Sciatic nerve (tissue), 2 donors: ENCODE results near the gene LCN15. TPM values are rescaled to one million over a fixed set of nuclear protein-coding genes. Genes with fewer than 3 reads are reported as not detected.
"Not testable (repeated sequence)": the region's sequence is repeated elsewhere in the genome, so short reads cannot be mapped to it uniquely, and the experiment has no call there.

Experiments
- ATAC-seq: fragments of 200-7000 bp; cut with Tn5 transposase; one replicate; pipeline ENCODE4 v1.9.1; 2020; ENCODE audit warnings: mild to moderate bottlenecking, moderate library complexity
- DNase-seq: peaks from one replicate; pipeline ENCODE4 v3.0.0-alpha.2; 2020; ENCODE audit warnings: low spot score
- intact Hi-C: fragments of 100-400 bp; cut with DNase I; formaldehyde crosslinking; loops from one replicate; pipeline ENCODE4 v1.14.2; 2022
- total RNA-seq: library from RNA; stranded (reverse); fragmentation: NEBNext Ultra II Directional; extraction: Animal tissue kit (Norgen Biotek cat#: 25700); gene quantifications from one replicate; pipeline ENCODE4 v1.2.1, GENCODE V29; 2021
- donor health status: DM: no; HTN: no; CAD: no.
- donor health status: DM: no; HTN: no; CAD: no.

The LCN15 gene
- total RNA-seq, 1 donor from 2014 or later: not detected

DNA sequence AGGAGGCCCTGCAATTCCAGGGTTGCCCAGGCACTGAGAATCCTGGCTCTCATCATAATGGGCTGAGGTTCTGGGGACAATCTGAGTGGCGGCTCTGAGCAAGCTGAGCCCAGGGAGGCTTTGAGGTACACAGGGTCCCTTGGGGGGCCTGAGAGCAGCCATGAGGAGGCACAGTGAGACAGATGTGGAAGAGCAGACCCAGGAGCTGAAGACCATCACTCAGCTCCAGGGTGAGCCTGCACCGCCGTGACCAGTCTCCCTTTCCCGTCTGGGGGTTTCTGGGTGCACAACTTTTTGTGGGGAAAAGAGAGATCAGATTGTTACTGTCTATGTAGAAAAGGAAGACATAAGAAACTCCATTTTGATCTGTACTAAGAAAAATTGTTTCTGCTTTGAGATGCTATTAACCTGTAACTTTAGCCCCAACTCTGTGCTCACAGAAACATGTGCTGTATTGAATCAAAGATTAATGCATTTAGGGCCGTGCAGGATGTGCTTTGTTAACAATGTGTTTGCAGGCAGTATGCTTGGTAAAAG is 32.0 kb upstream of the LCN15 start, which contains the start of gene CCDC183:
Gene CCDC183 (plus strand): TSS at position 101 of the 537 bp plus-strand sequence. CDS start 60 bp downstream, at position 161.
- intact Hi-C loops: loop anchor here (5.0 kb wide), 1 partner anchor 236 kb away; the partner anchor contains the start of gene FUT7
- no peak for ATAC-seq
- DNase-seq: no peak

DNA sequence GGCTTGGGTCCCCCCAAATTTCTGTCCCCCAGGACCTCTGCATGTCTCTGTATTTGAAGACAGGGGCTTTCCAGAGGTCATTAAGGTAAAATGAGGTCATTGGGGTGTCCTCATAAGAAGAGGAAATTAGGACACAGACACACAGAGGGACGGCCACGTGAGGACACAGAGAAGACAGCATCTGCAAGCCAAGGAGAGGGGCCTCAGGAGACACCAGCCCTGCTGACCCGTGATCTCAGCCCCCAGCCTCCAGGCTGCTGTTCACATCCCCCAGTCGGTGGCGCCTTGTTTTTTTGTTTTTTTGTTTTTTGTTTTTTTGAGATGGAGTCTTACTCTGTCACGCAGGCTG is 30.7 kb upstream of the LCN15 start:
- DNase-seq (no peak), ATAC-seq (no peak)
- intact Hi-C loops: loop anchor here (5.0 kb wide), 1 partner anchor 237 kb away; the partner anchor contains the start of gene FUT7

DNA sequence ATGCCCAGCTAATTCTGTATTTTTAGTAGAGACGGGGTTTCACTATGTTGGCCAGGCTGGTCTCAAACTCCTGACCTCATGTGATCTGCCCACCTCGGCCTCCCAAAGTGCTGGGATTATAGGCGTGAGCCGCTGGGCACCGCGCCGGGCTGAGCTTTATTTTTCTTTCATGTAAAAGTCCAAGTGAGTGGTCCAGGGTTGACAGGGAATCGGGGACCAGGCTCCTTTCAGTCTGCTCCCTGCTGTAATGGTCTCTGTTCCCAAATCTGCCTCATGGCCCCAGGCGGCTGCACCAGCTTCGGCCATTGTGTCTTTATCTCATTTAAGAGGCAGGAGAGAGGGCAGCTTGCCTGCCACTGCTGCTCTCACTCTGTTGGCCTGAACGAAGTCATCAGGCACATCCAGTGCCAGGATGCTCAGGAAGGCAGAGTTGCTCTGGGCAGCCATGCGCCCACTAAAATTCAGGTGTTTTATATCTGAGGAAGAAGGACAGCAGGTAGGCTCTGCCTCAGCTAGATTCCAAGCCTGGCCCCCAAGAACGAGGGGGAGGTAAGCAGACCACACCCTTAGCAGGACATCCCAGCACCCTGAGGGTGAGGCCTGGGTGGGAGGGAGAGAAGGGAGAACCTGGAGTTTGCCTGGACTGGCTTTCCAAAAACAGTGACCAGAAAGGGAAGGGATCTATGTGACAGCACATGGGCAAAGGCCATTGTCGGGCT is 30.1 kb upstream of the LCN15 start:
- DNase-seq (no peak), ATAC-seq (no peak)
- intact Hi-C loops: no loop called here

DNA sequence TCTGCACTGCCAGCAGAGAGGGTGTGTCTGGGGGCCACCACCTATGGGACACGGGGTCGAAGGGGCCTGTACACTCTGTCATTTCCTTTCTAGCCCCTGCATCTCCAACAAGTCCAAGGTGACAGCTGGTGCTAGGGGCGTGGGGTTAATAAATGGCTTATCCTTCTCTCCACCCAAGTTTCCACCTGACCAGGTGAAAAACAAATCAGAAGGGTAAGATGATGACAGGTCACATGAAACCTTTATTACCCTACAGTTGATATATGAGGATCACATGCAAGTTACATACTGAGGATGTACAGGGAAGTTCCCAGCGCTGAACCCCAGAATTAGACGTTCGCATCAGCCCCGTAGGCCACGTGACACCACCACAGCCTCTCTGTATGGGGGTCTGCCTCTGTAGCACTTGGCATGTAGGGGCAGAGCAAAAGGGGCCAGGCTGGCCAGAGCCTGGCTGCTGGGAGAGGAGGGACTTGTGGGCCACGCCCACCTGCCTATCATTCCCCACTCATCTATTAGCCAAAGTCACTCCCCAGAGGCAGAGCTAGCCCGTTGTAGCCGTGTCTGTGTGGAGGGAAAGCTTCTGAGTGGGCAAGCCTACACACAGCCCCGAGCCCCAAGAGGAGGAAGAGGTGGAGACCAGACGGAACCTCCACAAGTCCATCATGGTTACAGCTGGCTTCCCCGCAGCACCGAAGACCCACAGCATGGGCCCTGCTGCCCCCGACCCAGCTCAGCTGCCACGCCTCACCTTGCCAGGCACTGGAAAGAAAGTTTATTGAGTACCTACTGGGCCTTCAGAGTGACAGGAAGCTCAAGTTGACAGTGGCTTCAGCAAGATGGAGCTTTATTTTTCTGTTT is 29.0 kb upstream of the LCN15 start:
- no peak for DNase-seq
- intact Hi-C loops: no loop called here
- no peak for ATAC-seq

DNA sequence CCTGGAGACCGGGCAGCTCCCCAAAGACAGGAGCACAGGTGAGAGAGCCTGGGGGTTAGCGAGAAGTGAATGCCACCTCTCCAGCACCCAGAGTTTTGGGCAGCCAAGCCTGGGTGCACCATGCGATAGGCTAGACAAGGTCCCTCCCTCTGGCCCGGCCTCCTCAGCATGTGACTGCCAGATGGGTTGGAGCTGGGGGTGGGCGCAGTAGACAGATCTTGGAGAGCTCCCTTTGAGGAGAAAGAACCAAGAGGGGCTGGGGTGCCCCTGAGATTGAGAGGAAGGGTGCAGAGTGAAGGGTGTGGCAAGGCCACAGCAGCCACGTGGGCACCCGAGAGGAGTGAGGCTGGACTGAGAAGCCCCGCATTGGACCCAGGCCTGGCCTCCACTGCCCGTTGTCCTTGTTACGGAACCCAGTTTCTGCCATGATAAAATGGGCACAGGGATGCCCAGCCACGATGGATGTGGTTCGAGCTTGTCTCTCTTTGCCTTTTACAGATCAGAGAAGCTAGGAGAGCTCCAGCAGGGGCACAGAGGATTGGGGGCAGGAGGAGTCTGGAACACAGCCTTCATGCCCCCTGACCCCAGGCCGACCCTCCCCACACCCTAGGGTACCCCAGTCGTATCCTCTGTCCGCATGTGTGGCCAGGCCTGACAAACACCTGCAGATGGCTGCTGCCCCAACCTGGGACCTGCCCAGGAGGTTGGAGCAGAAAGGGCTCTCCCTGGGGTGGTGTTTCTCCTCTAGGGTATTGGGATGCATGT is 28.2 kb upstream of the LCN15 start:
- ATAC-seq (no peak), DNase-seq (no peak)
- intact Hi-C loops: no loop called here

DNA sequence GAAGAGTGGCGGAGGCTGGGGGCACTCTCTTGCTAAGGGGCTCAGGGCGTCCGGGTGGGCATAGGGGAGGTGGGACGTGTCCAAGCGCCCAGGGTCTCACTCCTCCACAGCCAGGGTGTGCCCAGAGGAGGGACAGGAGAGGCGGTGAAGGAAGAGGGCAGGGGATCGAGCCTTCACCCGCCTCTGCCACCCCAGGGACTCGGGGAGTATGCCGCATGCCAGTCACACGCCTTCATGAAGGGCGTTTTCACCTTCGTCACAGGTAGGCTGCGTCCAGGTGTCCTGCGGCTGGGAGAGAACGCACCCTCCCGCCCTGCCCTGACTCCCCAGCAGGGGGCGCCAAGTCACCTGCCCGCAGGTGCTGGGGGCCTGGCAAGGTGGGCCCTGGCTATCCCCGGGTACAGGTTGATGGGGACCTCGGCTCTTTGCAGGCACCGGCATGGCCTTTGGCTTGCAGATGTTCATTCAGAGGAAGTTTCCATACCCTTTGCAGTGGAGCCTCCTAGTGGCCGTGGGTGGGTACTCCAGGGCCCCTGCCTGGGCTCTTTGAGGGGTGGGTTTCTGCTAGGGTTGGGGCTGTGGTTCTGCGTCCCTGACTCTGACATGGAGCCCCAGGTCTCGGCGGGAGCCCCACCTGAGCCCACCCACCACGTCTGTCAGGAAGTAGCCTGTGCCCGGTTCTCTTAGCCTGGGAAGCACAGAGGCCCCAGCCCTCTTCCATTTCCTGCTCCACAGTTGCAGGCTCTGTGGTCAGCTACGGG is 27.4 kb upstream of the LCN15 start:
- ATAC-seq (peak; percentile 1), DNase-seq (peak; percentile 82)
- intact Hi-C loops: no loop called here

DNA sequence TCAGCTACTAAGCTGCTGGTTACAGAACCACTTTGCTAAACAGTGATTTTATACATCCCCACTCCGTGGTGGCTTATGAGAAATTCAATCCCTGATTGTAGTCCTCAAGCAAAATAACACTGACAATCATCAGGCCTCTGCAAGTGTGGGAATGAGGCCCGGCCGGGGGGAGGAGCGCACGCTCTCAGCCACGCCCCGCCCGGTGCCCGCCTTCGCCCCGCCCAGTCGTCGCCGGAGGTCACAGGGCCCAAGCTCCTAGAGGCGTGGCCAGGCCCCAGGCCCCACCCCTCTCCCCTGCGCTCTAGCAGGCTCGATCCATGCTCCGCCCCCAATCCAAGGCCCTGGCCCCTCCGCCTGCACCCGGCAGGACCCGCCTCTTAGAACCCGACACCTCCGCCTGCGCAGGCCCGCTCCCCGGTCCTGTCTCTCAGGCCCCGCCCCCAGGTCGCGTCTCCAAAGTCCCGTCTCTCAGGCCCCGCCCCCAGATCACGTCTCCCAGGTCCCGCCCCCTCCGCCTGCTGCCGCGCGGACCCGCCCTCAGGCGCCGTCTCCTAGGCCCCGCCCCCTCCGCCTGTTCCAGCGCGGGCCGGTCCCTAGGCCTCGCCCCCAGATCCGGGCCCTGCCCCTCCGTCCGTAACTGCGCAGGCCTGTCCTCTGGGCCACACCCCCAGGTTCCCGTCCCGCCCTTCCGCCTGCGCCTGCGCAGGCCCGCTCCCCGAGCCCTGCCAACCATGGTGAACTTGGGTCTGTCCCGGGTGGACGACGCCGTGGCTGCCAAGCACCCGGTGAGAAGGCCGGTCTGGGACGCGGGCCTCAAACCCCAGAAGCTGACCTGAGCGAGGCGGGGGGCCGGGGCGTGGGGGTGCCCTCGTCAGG is 26.6 kb upstream of the LCN15 start, which contains the start of gene TMEM141:
Gene TMEM141 (plus strand): TSS at position 705 of the 876 bp plus-strand sequence. CDS start 27 bp downstream, at position 732.
- intact Hi-C loops: no loop called here
- DNase-seq: peak; percentile 100
- ATAC-seq: peak; percentile 97

DNA sequence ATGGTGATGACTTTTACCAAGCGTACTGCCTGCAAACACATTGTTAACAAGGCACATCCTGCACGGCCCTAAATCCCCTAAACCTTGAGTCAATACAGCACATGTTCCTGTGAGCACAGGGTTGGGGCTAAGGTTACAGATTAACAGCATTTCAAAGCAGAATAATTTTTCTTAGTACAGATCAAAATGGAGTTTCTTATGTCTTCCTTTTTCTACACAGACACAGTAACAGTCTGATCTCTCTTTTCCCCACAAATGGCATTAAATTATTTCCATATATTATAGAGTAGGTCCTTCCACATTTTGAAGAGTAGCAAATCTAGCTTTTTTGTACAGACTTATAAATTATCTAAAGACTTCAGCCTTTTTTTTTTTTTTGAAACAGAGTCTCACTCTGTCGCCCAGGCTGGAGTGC is 25.2 kb upstream of the LCN15 start:
- intact Hi-C loops: no loop called here
- DNase-seq (no peak), ATAC-seq (no peak)

DNA sequence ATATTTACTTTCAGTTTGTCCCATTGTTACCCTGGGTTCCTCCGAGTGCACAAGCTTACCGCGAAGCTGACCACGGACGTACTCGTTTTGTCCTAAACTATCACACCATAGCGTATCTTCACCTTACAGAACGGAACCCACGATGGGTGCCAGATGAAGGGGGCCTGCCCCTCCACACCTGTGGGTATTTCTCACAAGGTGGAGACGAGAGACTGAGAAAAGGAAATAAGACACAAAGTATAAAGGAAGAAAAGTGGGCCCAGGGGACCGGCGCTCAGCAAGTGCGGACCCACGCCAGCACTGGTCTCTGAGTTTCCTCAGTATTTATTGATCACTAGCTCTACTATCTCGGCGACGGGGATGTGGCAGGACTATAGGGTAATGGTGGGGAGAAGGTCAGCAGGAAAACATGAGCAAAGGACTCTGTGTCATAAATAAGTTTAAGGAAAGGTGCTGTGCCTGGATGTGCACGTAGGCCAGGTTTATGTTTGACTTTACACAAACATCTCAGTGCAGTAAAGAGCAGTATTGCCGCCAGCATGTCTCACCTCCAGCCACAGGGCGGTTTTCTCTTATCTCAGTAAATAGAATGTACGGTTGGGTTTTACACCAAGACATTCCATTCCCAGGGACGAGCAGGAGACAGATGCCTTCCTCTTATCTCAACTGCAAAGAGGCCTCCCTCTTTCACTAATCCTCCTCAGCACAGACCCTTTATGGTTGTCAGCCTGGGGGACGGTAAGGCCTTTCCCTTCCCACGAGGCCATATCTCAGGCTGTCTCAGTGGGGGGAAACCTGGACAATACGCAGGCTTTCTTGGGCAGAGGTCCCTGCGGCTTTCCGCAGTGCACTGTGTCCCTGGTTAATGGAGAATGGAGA is 24.6 kb upstream of the LCN15 start:
- DNase-seq, ATAC-seq, intact Hi-C loops: not testable (repeated sequence)

DNA sequence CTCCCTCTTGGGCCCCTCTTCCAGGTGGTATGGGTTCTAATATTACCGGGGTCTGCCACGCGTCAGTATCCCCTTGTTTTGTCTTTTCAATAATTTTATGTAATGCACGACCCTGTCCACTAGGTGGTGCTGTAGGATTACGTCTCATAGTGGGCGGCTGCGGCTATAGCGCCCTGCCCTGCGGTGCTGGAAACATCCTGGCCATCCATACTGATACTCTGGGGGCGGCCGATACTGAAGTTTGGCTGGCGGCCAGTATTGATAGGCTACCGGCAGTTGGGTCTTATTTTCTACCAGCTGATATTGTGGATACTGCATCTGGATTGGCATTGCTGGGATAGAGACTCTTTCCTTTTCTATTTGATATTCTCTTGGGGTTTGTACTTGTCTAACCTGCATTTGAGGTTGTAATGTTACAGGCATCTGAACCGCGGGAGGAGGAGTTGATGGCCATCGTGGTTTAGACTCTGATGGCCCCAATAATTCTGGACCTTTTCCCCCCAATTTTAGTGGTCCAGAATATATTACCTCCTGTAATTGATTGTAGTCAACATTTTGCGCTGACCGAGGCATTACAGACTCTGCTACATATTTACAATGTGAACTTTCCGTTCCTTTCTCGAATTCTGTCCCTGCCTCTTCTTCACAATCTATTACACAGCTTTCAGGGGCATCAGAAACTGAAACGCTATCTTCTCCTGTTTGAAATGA is 23.5 kb upstream of the LCN15 start:
- ATAC-seq (no peak), DNase-seq (no peak)
- intact Hi-C loops: no loop called here

DNA sequence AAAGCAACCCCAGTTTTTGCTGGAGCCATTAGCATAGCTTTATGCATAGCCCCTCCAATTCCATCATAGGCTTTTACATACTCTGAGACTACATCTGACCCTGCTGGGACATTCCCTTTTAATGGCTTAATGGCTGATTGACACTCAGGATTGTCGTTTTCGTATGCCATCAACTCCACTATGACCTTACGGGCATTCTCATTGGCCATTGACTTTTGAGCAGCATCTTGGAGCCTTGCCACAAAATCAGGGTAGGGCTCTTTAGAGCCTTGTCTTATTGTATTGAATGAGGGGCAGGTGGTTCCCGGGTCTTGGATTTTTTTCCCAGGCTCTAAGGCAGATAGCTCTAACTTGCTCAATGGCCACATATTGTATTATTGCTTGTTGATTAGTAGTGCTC is 22.7 kb upstream of the LCN15 start:
- DNase-seq, intact Hi-C loops, ATAC-seq: not testable (repeated sequence)

DNA sequence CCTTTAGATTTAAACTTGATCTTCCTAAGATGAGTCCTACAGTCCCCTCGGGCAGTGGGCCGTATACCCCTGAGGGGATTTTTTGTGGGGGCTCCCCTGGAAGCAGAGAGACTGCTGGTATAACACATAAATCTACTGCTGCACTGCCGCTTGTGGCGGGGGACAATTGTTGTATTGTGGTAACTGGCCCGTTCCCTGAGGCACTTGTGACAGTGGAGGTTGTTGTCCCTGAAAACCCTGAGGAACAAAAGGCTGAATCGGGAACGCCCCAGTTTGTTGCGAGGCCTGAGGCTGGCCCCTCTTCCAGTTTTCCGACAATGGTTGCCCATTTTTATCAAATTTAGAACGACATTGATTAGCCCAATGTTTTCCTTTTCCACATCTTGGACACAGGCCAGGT is 22.1 kb upstream of the LCN15 start:
- intact Hi-C loops: no loop called here
- ATAC-seq: no peak

DNA sequence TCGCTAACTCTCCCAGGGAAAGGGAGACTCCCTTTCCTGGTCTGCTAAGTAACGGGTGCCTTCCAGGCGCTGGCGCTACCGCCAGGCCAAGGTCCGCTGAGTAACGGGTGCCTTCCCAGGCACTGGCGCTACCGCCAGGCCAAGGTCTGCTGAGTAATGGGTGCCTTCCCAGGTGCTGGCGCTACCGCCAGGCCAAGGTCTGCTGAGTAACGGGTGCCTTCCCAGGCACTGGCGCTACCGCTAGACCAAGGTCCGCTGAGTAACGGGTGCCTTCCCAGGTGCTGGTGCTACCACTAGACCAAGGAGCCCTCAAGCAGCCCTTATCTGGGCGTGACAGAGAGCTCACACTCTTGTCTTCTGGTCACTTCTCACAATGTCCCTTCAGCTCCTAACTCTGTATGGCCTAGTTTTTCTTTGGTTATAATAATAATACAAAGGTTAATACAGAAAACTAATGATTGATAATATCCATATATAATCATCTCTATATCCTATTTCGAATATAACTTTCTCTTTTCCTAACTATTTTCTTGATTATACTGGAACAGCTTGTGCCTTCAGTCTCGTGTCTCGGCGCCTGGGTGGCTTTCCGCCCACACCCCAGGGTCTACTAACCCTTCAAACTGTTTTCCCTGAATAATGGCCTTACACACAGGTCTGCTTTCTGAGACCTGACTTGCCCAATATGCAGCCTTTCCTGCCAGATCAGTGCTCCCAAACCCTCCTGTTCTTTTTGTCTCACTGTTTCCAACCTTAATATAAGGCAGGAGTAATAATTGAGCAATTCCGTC is 21.4 kb upstream of the LCN15 start:
- DNase-seq, intact Hi-C loops, ATAC-seq: not testable (repeated sequence)

More for the DNA sequence above, 22.1 kb upstream of the LCN15 start:
- no peak for DNase-seq

DNA sequence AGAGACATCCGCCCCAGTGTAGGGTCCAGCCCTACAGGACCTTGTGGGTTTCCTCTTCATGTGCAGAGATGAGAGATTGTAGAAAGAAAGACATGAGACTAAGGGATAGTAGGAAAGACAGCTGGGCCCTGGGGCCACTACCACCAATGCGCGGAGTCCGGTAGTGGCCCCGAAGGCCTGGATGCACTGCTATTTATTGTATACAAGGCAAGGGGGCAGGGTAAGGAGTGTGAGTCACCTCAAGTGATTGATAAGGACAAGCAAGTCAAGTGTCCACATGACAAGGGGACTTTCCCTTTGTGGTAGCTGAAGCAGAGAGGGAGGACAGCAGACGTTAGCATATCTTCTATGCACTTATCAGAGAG is 20.7 kb upstream of the LCN15 start:
- no peak for ATAC-seq
- intact Hi-C loops: no loop called here
- no peak for DNase-seq
